K562 (cell line): Measurements from ENCODE around the gene RPL3. TPM values are rescaled to one million over a fixed set of nuclear protein-coding genes. Genes with fewer than 3 reads are reported as not detected.
A peak's percentile ranks its signal among the peaks of the same experiment; 100 is the strongest.

Experiments
- ATAC-seq: fragments of 200-7000 bp; cut with Tn5 transposase; 3 replicates; pipeline ENCODE4 v1.9.1; 2020; ENCODE audit warnings: moderate library complexity
- BruUV-seq: library from RNA; stranded (reverse); fragments of 400-500 nt; replicated peaks from 2 replicates; lab custom pipeline; 2021; lab: Mats Ljungman, UMichigan
- CTCF ChIA-PET: fragments of 300-600 bp; formaldehyde crosslinking; extraction: SDS; loops from one replicate; lab custom pipeline; 2021; ENCODE audit warnings: low intra/inter-chr PET ratio; lab: Yijun Ruan, JAX
- POLR2A ChIA-PET: fragments of 300-600, 350-650 bp; sonication (Branson Sonifier 250); formaldehyde crosslinking; extraction: SDS; loops from one replicate; lab custom pipeline; 2021; ENCODE audit warnings: antibody characterized with exemption, inconsistent platforms; lab: Yijun Ruan, JAX
- DNase-seq, 4 experiments: peaks; one replicate each; pipeline versions ENCODE4 v3.0.0 to v3.0.0-alpha.2; 2011 to 2018; ENCODE audit warnings: low spot score in 3 of 4, mixed read lengths in 3 of 4; ENCODE audit errors: extremely low read depth in 1 of 4
- FAIRE-seq: peaks from 2 replicates; lab custom pipeline; 2011; peaks lifted over from hg19 to GRCh38; lab: Jason Lieb, UNC
- H2AFZ ChIP-seq: 2 replicates; pipeline ENCODE4 v1.6.0; 2011; ENCODE audit warnings: low read depth, low read length, control low read depth, inconsistent platforms
- H3K27ac ChIP-seq: fragments of 200-600 bp; 3 replicates; pipeline ENCODE4 v1.8.0; 2011; ENCODE audit warnings: low read depth, mild to moderate bottlenecking, control low read depth, inconsistent platforms, low read length, moderate library complexity, mixed read lengths; ENCODE audit errors: extremely low read depth
- H3K27me3 ChIP-seq, 2 experiments: fragments of 300-600 bp in 1 of 2; 2 replicates in 1 of 2; 3 replicates in 1 of 2; pipeline versions ENCODE4 v1.6.0 to v1.8.0; 2011; ENCODE audit warnings: inconsistent platforms in 2 of 2, low read length in 2 of 2, mild to moderate bottlenecking in 1 of 2, mixed read lengths in 1 of 2, moderate library complexity in 1 of 2; ENCODE audit not compliant: control insufficient read depth in 2 of 2, insufficient read depth in 2 of 2
- H3K36me3 ChIP-seq: fragments of 300-600 bp; 3 replicates; pipeline ENCODE4 v1.8.0; 2011; ENCODE audit warnings: mild to moderate bottlenecking, low read length, inconsistent platforms; ENCODE audit not compliant: control insufficient read depth, insufficient read depth
- H3K4me1 ChIP-seq, 2 experiments: fragments of 200-600 bp in 1 of 2; replicated peaks in 1 of 2; 2 replicates in 1 of 2; 3 replicates in 1 of 2; pipeline versions ENCODE4 v1.5.1 to v1.8.0; 2011; ENCODE audit warnings: inconsistent platforms in 2 of 2, low read length in 2 of 2, mild to moderate bottlenecking in 1 of 2, mixed read lengths in 1 of 2, moderate library complexity in 1 of 2; ENCODE audit not compliant: control insufficient read depth in 2 of 2, insufficient read depth in 2 of 2
- H3K4me2 ChIP-seq: 2 replicates; pipeline ENCODE4 v1.6.1; 2011; ENCODE audit warnings: low read length, control low read depth, inconsistent platforms, mixed read lengths; ENCODE audit not compliant: insufficient read depth
- H3K4me3 ChIP-seq: fragments of 200-600 bp; sonication (generic), shearing (Covaris generic); 2 replicates; pipeline ENCODE4 v1.5.1; 2016; ENCODE audit warnings: control low read depth, inconsistent platforms
- H3K79me2 ChIP-seq: fragments of 200-600 bp; 3 replicates; pipeline ENCODE4 v1.8.0; 2011; ENCODE audit warnings: low read length, inconsistent platforms; ENCODE audit not compliant: control insufficient read depth, insufficient read depth
- H3K9ac ChIP-seq, 2 experiments: 2 replicates each; pipeline versions ENCODE4 v1.6.0 to v1.6.1; 2011; ENCODE audit warnings: low read depth in 2 of 2, low read length in 2 of 2, control low read depth in 1 of 2, inconsistent platforms in 1 of 2, mild to moderate bottlenecking in 1 of 2, mixed read lengths in 1 of 2; ENCODE audit not compliant: insufficient read depth in 1 of 2
- H3K9me1 ChIP-seq: one replicate; pipeline ENCODE4 v1.6.0; 2011; ENCODE audit warnings: inconsistent platforms, mild to moderate bottlenecking, low read length, moderate library complexity; ENCODE audit not compliant: control insufficient read depth, insufficient read depth
- H3K9me3 ChIP-seq: replicated peaks from 2 replicates; pipeline ENCODE4 v1.5.1; 2011; ENCODE audit warnings: low read depth, low read length, inconsistent platforms; ENCODE audit not compliant: control insufficient read depth, insufficient read depth
- H4K20me1 ChIP-seq: replicated peaks from 2 replicates; pipeline ENCODE4 v1.6.1; 2011; ENCODE audit warnings: low read length, inconsistent platforms, mixed read lengths; ENCODE audit not compliant: control insufficient read depth, insufficient read depth
- BCOR ChIP-seq: fragments of 450-650 bp; IDR thresholded peaks from 2 replicates; pipeline ENCODE4 v1.6.1; 2016
- FOXA3 ChIP-seq, 2 experiments: fragments of 450-650 bp in 1 of 2; sonication (generic) in 1 of 2; formaldehyde crosslinking; IDR thresholded peaks in 1 of 2; conservative IDR thresholded peaks in 1 of 2; 2 replicates each; pipeline versions ENCODE4 v1.4.0 to v1.8.0; 2020 to 2022; ENCODE audit warnings: mild to moderate bottlenecking in 2 of 2, missing genetic modification reagents in 1 of 2
- FOXK2 ChIP-seq, 2 experiments: fragments of 450-650 bp; IDR thresholded peaks in 1 of 2; conservative IDR thresholded peaks in 1 of 2; 2 replicates each; pipeline ENCODE4 v1.6.1; 2016; ENCODE audit warnings: low read depth in 2 of 2, mild to moderate bottlenecking in 1 of 2
- FOXO4 ChIP-seq: fragments of 450-650 bp; formaldehyde crosslinking; IDR thresholded peaks from 2 replicates; pipeline ENCODE4 v1.4.0; 2020; ENCODE audit warnings: mild to moderate bottlenecking, moderate library complexity
- GABPB2 ChIP-seq: fragments of 250-450 bp; sonication (Bioruptor Pico); conservative IDR thresholded peaks from 2 replicates; pipeline ENCODE4 v1.5.1; 2021; ENCODE audit warnings: mild to moderate bottlenecking
- HOXB6 ChIP-seq: fragments of 250-450 bp; sonication (Bioruptor Pico); IDR thresholded peaks from 2 replicates; pipeline ENCODE4 v1.5.1; 2022; ENCODE audit warnings: mild to moderate bottlenecking, borderline replicate concordance
- NBN ChIP-seq: fragments of 450-650 bp; IDR thresholded peaks from 2 replicates; pipeline ENCODE4 v1.6.1; 2016; ENCODE audit warnings: low read depth, mild to moderate bottlenecking
- SMAD4 ChIP-seq: fragments of 250-450 bp; sonication (Bioruptor Pico); conservative IDR thresholded peaks from 2 replicates; pipeline ENCODE4 v1.8.0; 2021; ENCODE audit warnings: inconsistent platforms, mild to moderate bottlenecking, moderate library complexity
- SREBF1 ChIP-seq: fragments of 150-350 bp; IDR thresholded peaks from 2 replicates; pipeline ENCODE4 v1.6.1; 2014; ENCODE audit warnings: antibody characterized with exemption, low read depth, low read length, borderline replicate concordance
- TEAD2 ChIP-seq: fragments of 450-650 bp; IDR thresholded peaks from 2 replicates; pipeline ENCODE4 v1.6.1; 2016; ENCODE audit warnings: missing genetic modification characterization, control low read depth, missing compliant biosample characterization
- ZC3H11A ChIP-seq: IDR thresholded peaks from 2 replicates; pipeline ENCODE4 v1.6.1; 2012; ENCODE audit warnings: low read depth, low read length, improper control_type of control experiment
- ZNF184 ChIP-seq: sonication (generic); formaldehyde crosslinking; IDR thresholded peaks from 2 replicates; pipeline ENCODE4 v1.5.0; 2020; ENCODE audit warnings: missing genetic modification reagents
- ZNF79 ChIP-seq: fragments of 250-450 bp; sonication (Bioruptor Pico); IDR thresholded peaks from 2 replicates; pipeline ENCODE4 v1.4.0; 2020; ENCODE audit warnings: low read depth, mild to moderate bottlenecking, moderate library complexity
- WGBS: fragments of 100-300 bp; shearing (Covaris generic); methylation state at CpG from one replicate; pipeline ENCODE4 v1.1.6; 2016; ENCODE audit warnings: low coverage, mixed read lengths; ENCODE audit not compliant: insufficient coverage; ENCODE audit errors: missing lambda C conversion rate; 5-methylcytosine and 5-hydroxymethylcytosine counted together
- in situ Hi-C: fragments of 300-500 bp; cut with MboI; formaldehyde crosslinking; loops from 4 replicates; pipeline ENCODE4 v1.15.0; 2018; ENCODE audit warnings: inconsistent platforms, mixed read lengths
- intact Hi-C: fragments of 100-400 bp; cut with micrococcal nuclease; formaldehyde crosslinking; loops from 2 replicates; pipeline ENCODE4 v1.14.2; 2022
- polyA plus RNA-seq, 8 experiments: library from polyadenylated mRNA; depleted of rRNA in 4 of 8; stranded (reverse) in 5 of 8; unstranded in 3 of 8; fragments of >200 nt; fragmentation: Nextera tagmentation in 2 of 8; fragmentation: Illumina TruSeq in 1 of 8; extraction: Ambion mirVana in 2 of 8; extraction: Trizol in 1 of 8; gene quantifications; 2 replicates each; pipeline versions ENCODE4 v1.2.1 to v1.2.3, GENCODE V29; 2011 to 2014; ENCODE audit warnings: inconsistent platforms in 1 of 8, missing spikeins in 1 of 8
- total RNA-seq, 7 experiments: library from RNA; depleted of rRNA in 6 of 7; stranded (reverse); fragments of >200 nt in 6 of 7; fragmentation: Illumina TruSeq in 2 of 7; extraction: Trizol in 2 of 7; gene quantifications; 2 replicates each; pipeline versions ENCODE4 v1.2.1 to v1.2.3, GENCODE V29; 2011 to 2021; ENCODE audit warnings: low replicate concordance in 1 of 7
- TF ChIP-seq, protein P1 (sequence below): fragments of 250-450 bp; sonication (Bioruptor Pico); IDR thresholded peaks from 2 replicates; pipeline ENCODE4 v1.5.0; 2020; ENCODE audit warnings: mild to moderate bottlenecking, borderline replicate concordance
- TF ChIP-seq, protein P2 (sequence below): sonication (generic); formaldehyde crosslinking; IDR thresholded peaks from 2 replicates; pipeline ENCODE4 v1.8.1; 2023; ENCODE audit warnings: mild to moderate bottlenecking, missing genetic modification reagents

Gene RPL3
- total and polyA plus RNA-seq, 9 of the 15 experiments (the other 6 are each of a cell fraction or from before 2014, with no cell fraction given) = 1,624 to 4,066 (median 2,565) TPM

DNA sequence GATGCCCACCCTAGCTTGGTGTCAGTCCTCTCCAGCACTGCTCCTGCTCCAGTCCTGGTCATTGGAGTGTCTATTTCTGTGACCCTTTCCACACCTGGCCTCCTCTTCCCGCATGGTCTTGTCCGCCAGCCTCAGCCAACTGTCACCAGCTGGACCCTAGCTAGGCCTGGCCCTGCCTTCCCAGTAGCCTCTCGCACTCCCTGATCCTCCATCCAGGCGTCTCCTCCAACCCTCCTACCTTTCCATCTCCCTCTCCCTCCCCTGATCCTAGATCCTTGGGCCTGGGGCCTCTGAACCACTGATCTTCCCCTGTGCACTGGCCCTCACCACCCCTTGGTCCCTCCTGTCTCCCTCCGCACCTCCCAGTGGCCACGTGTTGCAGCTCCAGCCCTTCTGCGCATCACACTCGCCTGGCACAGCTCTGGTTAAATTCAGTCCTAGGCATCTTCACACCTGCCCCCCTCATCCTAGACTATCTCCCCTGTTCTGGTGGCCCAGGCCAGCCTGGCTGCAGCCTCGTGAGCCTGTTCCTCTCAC is 40.3 kb upstream of the RPL3 start:
- ATAC-seq = no peak
- no peak overlapping the region for H3K27ac ChIP-seq
- no peak for DNase-seq
- FAIRE-seq = no peak
- intact Hi-C loops = no loop called here
- H2AFZ ChIP-seq = no peak overlapping the region
- H3K9me3 ChIP-seq = no peaks in the 10 kb centered on the region
- H3K27me3 ChIP-seq = no peaks in the 10 kb centered on the region
- H3K4me2 ChIP-seq = no peak overlapping the region
- H3K9me1 ChIP-seq = no peaks in the 10 kb centered on the region
- H3K4me3 ChIP-seq = no peak overlapping the region
- peaks cover 18 to 40% of the 10 kb centered on the region in 2 experiments; a peak in 4 of 5 replicates for H3K4me1 ChIP-seq
- H4K20me1 ChIP-seq = no peaks in the 10 kb centered on the region
- no peaks in the 10 kb centered on the region for H3K36me3 ChIP-seq
- no peaks in the 10 kb centered on the region for H3K79me2 ChIP-seq
- BruUV-seq = no TSS peak
- WGBS = 82% methylated on average over 8 of the region's 9 CpGs
- peak overlapping the region in 1 of 2 experiments; percentile 52; a peak in 1 of 4 replicates for H3K9ac ChIP-seq
- CTCF ChIA-PET = no interaction called here
- in situ Hi-C loops = no loop called here
- POLR2A ChIA-PET = interaction anchor here (0.6 to 0.7 kb wide), 3 partner anchors 10 to 20 kb away, joined by 3 to 4 read pairs (median 4); no protein-coding TSS in a partner anchor
- TF ChIP-seq, protein P1, sequence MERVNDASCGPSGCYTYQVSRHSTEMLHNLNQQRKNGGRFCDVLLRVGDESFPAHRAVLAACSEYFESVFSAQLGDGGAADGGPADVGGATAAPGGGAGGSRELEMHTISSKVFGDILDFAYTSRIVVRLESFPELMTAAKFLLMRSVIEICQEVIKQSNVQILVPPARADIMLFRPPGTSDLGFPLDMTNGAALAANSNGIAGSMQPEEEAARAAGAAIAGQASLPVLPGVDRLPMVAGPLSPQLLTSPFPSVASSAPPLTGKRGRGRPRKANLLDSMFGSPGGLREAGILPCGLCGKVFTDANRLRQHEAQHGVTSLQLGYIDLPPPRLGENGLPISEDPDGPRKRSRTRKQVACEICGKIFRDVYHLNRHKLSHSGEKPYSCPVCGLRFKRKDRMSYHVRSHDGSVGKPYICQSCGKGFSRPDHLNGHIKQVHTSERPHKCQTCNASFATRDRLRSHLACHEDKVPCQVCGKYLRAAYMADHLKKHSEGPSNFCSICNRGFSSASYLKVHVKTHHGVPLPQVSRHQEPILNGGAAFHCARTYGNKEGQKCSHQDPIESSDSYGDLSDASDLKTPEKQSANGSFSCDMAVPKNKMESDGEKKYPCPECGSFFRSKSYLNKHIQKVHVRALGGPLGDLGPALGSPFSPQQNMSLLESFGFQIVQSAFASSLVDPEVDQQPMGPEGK (CRISPR knock-in tag) = no peak
- TF ChIP-seq HOXB6 (CRISPR knock-in tag) (no peak), ZNF79 (CRISPR knock-in tag) (no peak), FOXA3 (CRISPR knock-in tag; conservative IDR thresholded peaks at IDR 0.05 in 1 of 2, IDR thresholded peaks at IDR 0.05 in 1 of 2) (no peak), TEAD2 (tag) (no peak), FOXO4 (CRISPR knock-in tag) (no peak), BCOR (no peak), SMAD4 (CRISPR knock-in tag) (no peak), ZC3H11A (no peak), ZNF184 (CRISPR knock-in tag) (no peak), GABPB2 (CRISPR knock-in tag) (no peak), FOXK2 (conservative IDR thresholded peaks at IDR 0.05 in 1 of 2, IDR thresholded peaks at IDR 0.05 in 1 of 2; ENCODE audit: low read depth in 2 of 2) (no peak), NBN (no peak), SREBF1 (no peak)
- TF ChIP-seq, protein P2, sequence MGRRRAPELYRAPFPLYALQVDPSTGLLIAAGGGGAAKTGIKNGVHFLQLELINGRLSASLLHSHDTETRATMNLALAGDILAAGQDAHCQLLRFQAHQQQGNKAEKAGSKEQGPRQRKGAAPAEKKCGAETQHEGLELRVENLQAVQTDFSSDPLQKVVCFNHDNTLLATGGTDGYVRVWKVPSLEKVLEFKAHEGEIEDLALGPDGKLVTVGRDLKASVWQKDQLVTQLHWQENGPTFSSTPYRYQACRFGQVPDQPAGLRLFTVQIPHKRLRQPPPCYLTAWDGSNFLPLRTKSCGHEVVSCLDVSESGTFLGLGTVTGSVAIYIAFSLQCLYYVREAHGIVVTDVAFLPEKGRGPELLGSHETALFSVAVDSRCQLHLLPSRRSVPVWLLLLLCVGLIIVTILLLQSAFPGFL (CRISPR knock-in tag) = no peak
